Measurements from ENCODE around the gene MYH9.

DNA sequence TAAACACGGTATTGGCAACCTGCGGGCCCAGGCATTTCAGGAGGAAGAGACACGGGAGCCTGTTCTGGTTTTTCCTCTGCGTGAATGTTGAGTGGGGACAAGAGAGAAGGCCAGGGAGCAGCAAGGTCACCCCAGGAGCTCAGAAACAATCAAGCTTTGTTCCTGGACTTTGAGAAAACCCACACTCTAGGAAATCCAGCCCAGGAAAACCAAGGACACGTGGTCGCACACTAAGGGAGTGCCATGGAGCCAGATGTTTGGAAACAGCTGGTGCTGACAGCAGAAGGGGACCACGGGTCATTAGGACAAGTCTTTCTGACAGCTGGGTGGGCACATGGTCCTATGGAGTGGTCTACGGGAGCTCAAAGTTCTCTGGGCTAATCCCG is 44.1 kb downstream of the MYH9 start:
- TF ChIP-seq, protein P1, sequence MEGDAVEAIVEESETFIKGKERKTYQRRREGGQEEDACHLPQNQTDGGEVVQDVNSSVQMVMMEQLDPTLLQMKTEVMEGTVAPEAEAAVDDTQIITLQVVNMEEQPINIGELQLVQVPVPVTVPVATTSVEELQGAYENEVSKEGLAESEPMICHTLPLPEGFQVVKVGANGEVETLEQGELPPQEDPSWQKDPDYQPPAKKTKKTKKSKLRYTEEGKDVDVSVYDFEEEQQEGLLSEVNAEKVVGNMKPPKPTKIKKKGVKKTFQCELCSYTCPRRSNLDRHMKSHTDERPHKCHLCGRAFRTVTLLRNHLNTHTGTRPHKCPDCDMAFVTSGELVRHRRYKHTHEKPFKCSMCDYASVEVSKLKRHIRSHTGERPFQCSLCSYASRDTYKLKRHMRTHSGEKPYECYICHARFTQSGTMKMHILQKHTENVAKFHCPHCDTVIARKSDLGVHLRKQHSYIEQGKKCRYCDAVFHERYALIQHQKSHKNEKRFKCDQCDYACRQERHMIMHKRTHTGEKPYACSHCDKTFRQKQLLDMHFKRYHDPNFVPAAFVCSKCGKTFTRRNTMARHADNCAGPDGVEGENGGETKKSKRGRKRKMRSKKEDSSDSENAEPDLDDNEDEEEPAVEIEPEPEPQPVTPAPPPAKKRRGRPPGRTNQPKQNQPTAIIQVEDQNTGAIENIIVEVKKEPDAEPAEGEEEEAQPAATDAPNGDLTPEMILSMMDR (IDR thresholded peaks at IDR 0.05): no peak
- no peak for TF ChIP-seq POLR2A (IDR thresholded peaks at IDR 0.05)
